Keratinocyte (primary cell): Measurements from ENCODE around the gene ZBTB2. TPM values are rescaled to one million over a fixed set of nuclear protein-coding genes. Genes with fewer than 3 reads are reported as not detected.
"Not testable (repeated sequence)": the region's sequence is repeated elsewhere in the genome, so short reads cannot be mapped to it uniquely, and the experiment has no call there.

Experiments
- DNase-seq: peaks from one replicate; pipeline ENCODE4 v3.0.0-alpha.2; 2011; ENCODE audit warnings: low read depth, missing footprints, low spot score
- FAIRE-seq: peaks from 2 replicates; lab custom pipeline; 2011; peaks lifted over from hg19 to GRCh38; lab: Jason Lieb, UNC
- H2AFZ ChIP-seq: 2 replicates; pipeline ENCODE4 v1.6.0; 2012; ENCODE audit warnings: low read length, control low read depth, inconsistent platforms; ENCODE audit not compliant: control insufficient read depth
- H3K27ac ChIP-seq: 2 replicates; pipeline ENCODE4 v1.5.1; 2011; ENCODE audit warnings: low read length; ENCODE audit not compliant: control insufficient read depth, insufficient read depth
- H3K27me3 ChIP-seq: 3 replicates; pipeline ENCODE4 v1.6.0; 2011; ENCODE audit warnings: low read length; ENCODE audit not compliant: control insufficient read depth, insufficient read depth; ENCODE audit errors: extremely low read depth
- H3K36me3 ChIP-seq, 2 experiments: 2 replicates in 1 of 2; 3 replicates in 1 of 2; pipeline ENCODE4 v1.5.1; 2011; ENCODE audit warnings: low read length in 2 of 2, mild to moderate bottlenecking in 1 of 2; ENCODE audit not compliant: control insufficient read depth in 2 of 2, insufficient read depth in 2 of 2; ENCODE audit errors: extremely low read depth in 1 of 2
- H3K4me1 ChIP-seq: 3 replicates; pipeline ENCODE4 v1.5.1; 2011; ENCODE audit warnings: low read length; ENCODE audit not compliant: control insufficient read depth, insufficient read depth; ENCODE audit errors: extremely low read depth
- H3K4me2 ChIP-seq: 3 replicates; pipeline ENCODE4 v1.6.0; 2011; ENCODE audit warnings: low read depth, low read length; ENCODE audit not compliant: control insufficient read depth, insufficient read depth; ENCODE audit errors: extremely low read depth
- H3K4me3 ChIP-seq, 3 experiments: fragments of 200-600 bp in 1 of 3; sonication (generic) in 1 of 3; 2 replicates in 2 of 3; 3 replicates in 1 of 3; pipeline ENCODE4 v1.5.1; 2011 to 2016; ENCODE audit warnings: low read length in 3 of 3, mild to moderate bottlenecking in 3 of 3, control low read depth in 2 of 3, inconsistent platforms in 1 of 3, low read depth in 1 of 3, mixed read lengths in 1 of 3, mixed run types in 1 of 3, moderate library complexity in 1 of 3; ENCODE audit not compliant: control insufficient read depth in 2 of 3, insufficient read depth in 2 of 3; ENCODE audit errors: extremely low read depth in 1 of 3
- H3K79me2 ChIP-seq: 2 replicates; pipeline ENCODE4 v1.6.0; 2012; ENCODE audit warnings: low read length; ENCODE audit not compliant: control insufficient read depth, insufficient read depth
- H3K9ac ChIP-seq: 3 replicates; pipeline ENCODE4 v1.6.0; 2011; ENCODE audit warnings: low read length; ENCODE audit not compliant: control insufficient read depth, insufficient read depth; ENCODE audit errors: extremely low read depth
- H3K9me1 ChIP-seq: 3 replicates; pipeline ENCODE4 v1.6.0; 2011; ENCODE audit warnings: low read length; ENCODE audit not compliant: control insufficient read depth, insufficient read depth; ENCODE audit errors: extremely low read depth
- H3K9me3 ChIP-seq: 2 replicates; pipeline ENCODE4 v1.5.1; 2012; ENCODE audit warnings: low read depth, low read length; ENCODE audit not compliant: control insufficient read depth
- H4K20me1 ChIP-seq: 3 replicates; pipeline ENCODE4 v1.6.0; 2011; ENCODE audit warnings: low read length; ENCODE audit not compliant: control insufficient read depth, insufficient read depth; ENCODE audit errors: extremely low read depth
- CTCF ChIP-seq, 3 experiments: IDR thresholded peaks in 1 of 3; conservative IDR thresholded peaks in 1 of 3; optimal IDR thresholded peaks in 1 of 3; 2 replicates in 2 of 3; 3 replicates in 1 of 3; pipeline versions ENCODE3 to v1.5.1; 2011; ENCODE audit warnings: low read length in 3 of 3, mild to moderate bottlenecking in 3 of 3, moderate library complexity in 2 of 3, control low read depth in 1 of 3, inconsistent platforms in 1 of 3; ENCODE audit not compliant: insufficient read depth in 2 of 3; ENCODE audit errors: extremely low read depth in 1 of 3
- EZH2 ChIP-seq: IDR thresholded peaks from one replicate; pipeline ENCODE4 v1.6.1; 2012; ENCODE audit warnings: inconsistent platforms, mild to moderate bottlenecking, low read length, moderate library complexity
- dilution Hi-C: fragments of 300-500 bp; cut with MboI; formaldehyde crosslinking; loops from one replicate; pipeline ENCODE4 v1.7.0; 2020; ENCODE audit warnings: low sequenced_read_pairs; ENCODE audit not compliant: extremely low pct_ligation_motif_present
- polyA plus RNA-seq, 5 experiments: library from polyadenylated mRNA; depleted of rRNA in 3 of 5; stranded (reverse) in 3 of 5; stranded (forward) in 1 of 5; unstranded in 1 of 5; fragments of >200 nt; gene quantifications; 1 replicate in 1 of 5; 2 replicates in 3 of 5; 3 replicates in 1 of 5; pipeline versions ENCODE4 v1.2.1 to v1.2.3, GENCODE V29; 2011 to 2012; ENCODE audit warnings: missing spikeins in 2 of 5, low read depth in 1 of 5, low replicate concordance in 1 of 5

Gene ZBTB2
- polyA plus RNA-seq, 1 donor (not counting 4 experiments of a cell fraction or from before 2014, with no cell fraction given): 10.9 TPM

GRCh38 chr6:151357758-151358436 lies 33.5 kb downstream of the ZBTB2 start:
- H3K27me3 ChIP-seq: no peaks in the 10 kb centered on the region
- dilution Hi-C loops: no loop called here
- H2AFZ ChIP-seq: no peak overlapping the region
- H3K27ac ChIP-seq: no peak overlapping the region
- no peak overlapping the region for H3K4me2 ChIP-seq
- no peaks in the 10 kb centered on the region for H3K4me1 ChIP-seq
- DNase-seq (no peak), FAIRE-seq (no peak)
- no peak overlapping the region for H3K4me3 ChIP-seq
- no peaks in the 10 kb centered on the region for H3K9me3 ChIP-seq
- no peaks in the 10 kb centered on the region for H4K20me1 ChIP-seq
- H3K79me2 ChIP-seq: no peaks in the 10 kb centered on the region
- no peak for TF ChIP-seq EZH2
- no peak for TF ChIP-seq CTCF (optimal IDR thresholded peaks at IDR 0.05 in 1 of 3, IDR thresholded peaks at IDR 0.05 in 1 of 3, conservative IDR thresholded peaks at IDR 0.05 in 1 of 3; ENCODE audit: extremely low read depth in 1 of 3, insufficient read depth in 2 of 3, low read length in 3 of 3)
- H3K9me1 ChIP-seq: no peaks in the 10 kb centered on the region
- H3K36me3 ChIP-seq: peaks cover 0 to 5% of the 10 kb centered on the region in 2 experiments
- H3K9ac ChIP-seq: no peak overlapping the region

- H3K27me3 ChIP-seq, H3K36me3 ChIP-seq, H3K4me3 ChIP-seq, H3K27ac ChIP-seq, H3K9me3 ChIP-seq, H2AFZ ChIP-seq, DNase-seq, H3K4me2 ChIP-seq, dilution Hi-C loops, H4K20me1 ChIP-seq, H3K9me1 ChIP-seq, H3K79me2 ChIP-seq, FAIRE-seq, H3K4me1 ChIP-seq, H3K9ac ChIP-seq: not testable (repeated sequence)
Measured at GRCh38 chr6:151356983-151357382, 34.4 kb downstream of the ZBTB2 start.

GRCh38 chr6:151353795-151354194 lies 37.6 kb downstream of the ZBTB2 start:
- H3K9me1 ChIP-seq: no peaks in the 10 kb centered on the region
- TF ChIP-seq EZH2 (no peak), CTCF (optimal IDR thresholded peaks at IDR 0.05 in 1 of 3, IDR thresholded peaks at IDR 0.05 in 1 of 3, conservative IDR thresholded peaks at IDR 0.05 in 1 of 3; ENCODE audit: extremely low read depth in 1 of 3, insufficient read depth in 2 of 3, low read length in 3 of 3) (no peak)
- H3K27ac ChIP-seq: no peak overlapping the region
- dilution Hi-C loops: no loop called here
- H4K20me1 ChIP-seq: no peaks in the 10 kb centered on the region
- FAIRE-seq: no peak
- no peak overlapping the region for H3K4me2 ChIP-seq
- H3K9me3 ChIP-seq: no peaks in the 10 kb centered on the region
- DNase-seq: no peak
- H3K9ac ChIP-seq: no peak overlapping the region
- H3K4me3 ChIP-seq: no peak overlapping the region
- no peak overlapping the region for H2AFZ ChIP-seq
- no peaks in the 10 kb centered on the region for H3K27me3 ChIP-seq
- H3K4me1 ChIP-seq: no peaks in the 10 kb centered on the region
- H3K79me2 ChIP-seq: no peaks in the 10 kb centered on the region
- H3K36me3 ChIP-seq: no peaks in the 10 kb centered on the region
